KMS-11 (cell line): ENCODE data around the gene IL21R.

Source experiments
- H2AFZ ChIP-seq: fragments of 200-600 bp; sonication (generic); 2 replicates; pipeline ENCODE4 v1.6.1; 2016; ENCODE audit warnings: antibody characterized with exemption, mixed run types, low read depth
- H3K27ac ChIP-seq: fragments of 200-600 bp; sonication (generic); 2 replicates; pipeline ENCODE4 v1.6.1; 2016; ENCODE audit warnings: mild to moderate bottlenecking, mixed run types
- H3K27me3 ChIP-seq: fragments of 200-600 bp; sonication (generic); 2 replicates; pipeline ENCODE4 v1.6.1; 2017; ENCODE audit warnings: mild to moderate bottlenecking, low read depth, mixed run types, moderate library complexity; ENCODE audit not compliant: insufficient read depth
- H3K36me3 ChIP-seq: fragments of 200-600 bp; sonication (generic); 2 replicates; pipeline ENCODE4 v1.6.1; 2017; ENCODE audit warnings: mild to moderate bottlenecking, mixed run types; ENCODE audit not compliant: insufficient read depth
- H3K4me1 ChIP-seq: fragments of 200-600 bp; sonication (generic); 2 replicates; pipeline ENCODE4 v1.6.1; 2016; ENCODE audit warnings: mild to moderate bottlenecking, low read depth, mixed run types; ENCODE audit not compliant: poor library complexity, severe bottlenecking
- H3K4me2 ChIP-seq: fragments of 200-600 bp; sonication (generic); 2 replicates; pipeline ENCODE4 v1.7.0; 2016; ENCODE audit warnings: mild to moderate bottlenecking, mixed run types
- H3K4me3 ChIP-seq: fragments of 200-600 bp; sonication (generic); IDR thresholded peaks from 2 replicates; pipeline ENCODE4 v1.6.1; 2017; ENCODE audit warnings: low read depth, low read length, mixed read lengths; ENCODE audit not compliant: insufficient read depth
- H3K79me2 ChIP-seq: fragments of 200-600 bp; sonication (generic); 2 replicates; pipeline ENCODE4 v1.6.1; 2016; ENCODE audit warnings: low read depth, mixed run types; ENCODE audit not compliant: insufficient read depth
- H3K9ac ChIP-seq: fragments of 200-600 bp; sonication (generic); 2 replicates; pipeline ENCODE4 v1.6.1; 2016; ENCODE audit warnings: mild to moderate bottlenecking, mixed run types
- H4K20me1 ChIP-seq: fragments of 200-600 bp; sonication (generic); 2 replicates; pipeline ENCODE4 v1.6.1; 2016; ENCODE audit warnings: mild to moderate bottlenecking, mixed run types; ENCODE audit not compliant: insufficient read depth
- TF ChIP-seq, protein P1 (sequence below): fragments of 200-600 bp; sonication (generic); conservative IDR thresholded peaks from 2 replicates; pipeline ENCODE4 v1.6.1; 2017; ENCODE audit warnings: low read depth, mild to moderate bottlenecking, antibody characterized with exemption, low read length, moderate library complexity, mixed read lengths

The IL21R gene

DNA sequence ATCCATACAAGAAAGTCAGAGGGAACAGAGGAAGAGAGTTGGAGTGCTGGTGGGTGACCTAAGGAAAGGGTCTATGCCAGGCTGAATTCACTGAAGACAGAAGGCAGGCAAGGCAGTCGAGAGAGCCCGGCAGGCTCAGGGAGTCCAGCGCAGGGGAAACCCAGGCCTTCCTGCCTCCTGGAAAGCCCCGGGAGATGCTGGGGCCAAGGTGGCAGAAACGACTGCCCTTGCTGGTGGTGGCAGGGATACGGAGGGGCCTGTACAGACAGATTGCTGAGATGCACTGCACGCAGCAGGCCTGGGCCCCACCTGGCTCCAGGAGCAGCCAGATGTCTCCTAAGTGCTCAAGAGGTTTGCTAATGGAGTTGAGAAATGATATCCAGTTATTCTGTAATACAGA, 87.9 kb downstream of the IL21R start:
- H3K36me3 ChIP-seq: peaks cover 4% of the 10 kb centered on the region; the same call in 1 of the 2 replicates
- TF ChIP-seq, protein P1, sequence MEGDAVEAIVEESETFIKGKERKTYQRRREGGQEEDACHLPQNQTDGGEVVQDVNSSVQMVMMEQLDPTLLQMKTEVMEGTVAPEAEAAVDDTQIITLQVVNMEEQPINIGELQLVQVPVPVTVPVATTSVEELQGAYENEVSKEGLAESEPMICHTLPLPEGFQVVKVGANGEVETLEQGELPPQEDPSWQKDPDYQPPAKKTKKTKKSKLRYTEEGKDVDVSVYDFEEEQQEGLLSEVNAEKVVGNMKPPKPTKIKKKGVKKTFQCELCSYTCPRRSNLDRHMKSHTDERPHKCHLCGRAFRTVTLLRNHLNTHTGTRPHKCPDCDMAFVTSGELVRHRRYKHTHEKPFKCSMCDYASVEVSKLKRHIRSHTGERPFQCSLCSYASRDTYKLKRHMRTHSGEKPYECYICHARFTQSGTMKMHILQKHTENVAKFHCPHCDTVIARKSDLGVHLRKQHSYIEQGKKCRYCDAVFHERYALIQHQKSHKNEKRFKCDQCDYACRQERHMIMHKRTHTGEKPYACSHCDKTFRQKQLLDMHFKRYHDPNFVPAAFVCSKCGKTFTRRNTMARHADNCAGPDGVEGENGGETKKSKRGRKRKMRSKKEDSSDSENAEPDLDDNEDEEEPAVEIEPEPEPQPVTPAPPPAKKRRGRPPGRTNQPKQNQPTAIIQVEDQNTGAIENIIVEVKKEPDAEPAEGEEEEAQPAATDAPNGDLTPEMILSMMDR: no peak
- H3K27ac ChIP-seq: no peak overlapping the region
- H3K4me3 ChIP-seq: no peak overlapping the region
- H2AFZ ChIP-seq: no peak overlapping the region
- no peak overlapping the region for H3K4me2 ChIP-seq
- H3K27me3 ChIP-seq: no peaks in the 10 kb centered on the region
- no peaks in the 10 kb centered on the region for H3K79me2 ChIP-seq
- no peaks in the 10 kb centered on the region for H4K20me1 ChIP-seq
- no peaks in the 10 kb centered on the region for H3K4me1 ChIP-seq
- no peak overlapping the region for H3K9ac ChIP-seq

DNA sequence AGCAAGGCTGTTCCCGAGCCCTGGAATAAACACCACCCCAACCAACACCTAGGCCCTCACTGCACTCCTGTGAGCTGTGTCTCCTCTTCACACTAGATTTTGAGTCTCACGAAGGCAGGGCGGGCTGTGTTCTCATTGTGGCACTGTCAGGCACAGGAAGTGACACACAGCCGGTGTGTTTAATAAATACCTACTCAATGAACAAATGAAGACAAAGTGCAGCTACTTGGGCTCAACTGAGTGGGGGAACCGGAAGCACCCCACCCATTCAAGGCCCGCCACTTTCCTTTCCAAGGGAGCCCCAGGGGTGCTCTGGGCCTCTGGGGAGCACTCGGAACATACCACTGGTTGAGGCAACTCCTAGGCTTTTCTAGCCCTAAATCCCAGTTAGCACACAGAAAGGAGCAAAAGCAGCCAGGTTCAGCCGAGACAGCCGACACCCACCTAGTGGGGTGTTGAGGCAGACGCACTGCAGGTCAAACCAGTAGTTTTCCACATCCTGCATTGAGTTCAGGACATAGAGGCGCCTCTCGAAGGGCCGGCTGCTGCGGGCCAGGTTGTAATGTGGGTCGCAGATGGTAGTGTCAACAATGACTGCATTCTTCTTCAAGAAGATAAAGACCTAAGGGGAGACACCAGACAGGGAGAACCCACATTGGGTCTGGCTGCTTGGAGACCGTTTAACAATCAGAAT, 90.1 kb downstream of the IL21R start:
- H3K4me1 ChIP-seq: no peaks in the 10 kb centered on the region
- H2AFZ ChIP-seq: no peak overlapping the region
- no peaks in the 10 kb centered on the region for H3K79me2 ChIP-seq
- H3K4me2 ChIP-seq: no peak overlapping the region
- no peak overlapping the region for H3K9ac ChIP-seq
- H3K27me3 ChIP-seq: no peaks in the 10 kb centered on the region
- H3K4me3 ChIP-seq: no peak overlapping the region
- no peaks in the 10 kb centered on the region for H4K20me1 ChIP-seq
- H3K36me3 ChIP-seq: no peaks in the 10 kb centered on the region; the same call in 1 of the 2 replicates
- H3K27ac ChIP-seq: no peak overlapping the region
- TF ChIP-seq, protein P1: no peak

DNA sequence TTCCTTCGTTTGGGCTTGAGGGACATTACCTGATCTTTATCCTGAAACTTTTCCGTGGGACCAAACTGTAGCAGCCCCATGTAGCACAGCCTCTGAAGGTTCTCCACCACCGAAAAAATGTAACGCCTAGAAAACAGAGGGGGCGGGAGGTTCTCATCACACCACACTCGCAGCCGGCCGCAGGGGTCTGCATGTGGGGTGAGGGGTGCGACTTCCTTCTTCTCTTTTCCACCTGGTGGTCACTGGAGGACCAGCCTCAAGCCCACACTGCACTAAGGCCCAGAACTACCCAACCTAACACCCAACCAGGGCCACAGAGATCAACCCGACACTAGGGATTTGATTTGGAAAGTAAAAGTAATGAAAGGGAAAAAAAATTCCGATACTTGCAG, 90.6 kb downstream of the IL21R start:
- H3K9ac ChIP-seq: no peak overlapping the region
- no peaks in the 10 kb centered on the region for H3K4me1 ChIP-seq
- H3K79me2 ChIP-seq: no peaks in the 10 kb centered on the region
- H3K36me3 ChIP-seq: no peaks in the 10 kb centered on the region; the same call in 1 of the 2 replicates
- no peaks in the 10 kb centered on the region for H3K27me3 ChIP-seq
- TF ChIP-seq, protein P1: no peak
- no peak overlapping the region for H3K27ac ChIP-seq
- H3K4me2 ChIP-seq: no peak overlapping the region
- no peaks in the 10 kb centered on the region for H4K20me1 ChIP-seq
- no peak overlapping the region for H3K4me3 ChIP-seq
- H2AFZ ChIP-seq: no peak overlapping the region

DNA sequence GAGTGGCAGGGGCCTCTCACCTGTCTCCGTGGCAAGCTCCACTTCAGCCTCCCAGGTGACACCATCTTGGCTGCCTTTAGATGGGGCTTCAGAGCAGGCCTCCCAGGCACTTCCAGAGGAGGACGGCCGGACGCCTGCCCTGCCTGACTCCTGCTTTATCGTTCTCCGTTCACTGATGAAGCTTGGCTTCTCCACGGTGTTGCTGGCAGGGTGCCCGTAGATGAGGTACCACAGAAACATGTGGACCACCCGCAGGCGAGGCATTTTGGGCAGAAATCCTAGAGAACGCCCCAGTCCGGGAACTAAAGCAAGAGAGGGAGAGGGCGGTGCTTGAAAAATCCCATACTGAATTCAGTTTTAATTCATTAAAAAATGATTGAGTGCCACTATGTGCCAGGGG, 93.2 kb downstream of the IL21R start:
- Histone ChIP-seq H3K9ac (no peak overlapping the region), H3K4me2 (no peak overlapping the region), H4K20me1 (no peaks in the 10 kb centered on the region), H3K4me3 (no peak overlapping the region), H3K27ac (no peak overlapping the region), H3K36me3 (no peaks in the 10 kb centered on the region; the same call in 1 of the 2 replicates), H3K4me1 (no peaks in the 10 kb centered on the region), H3K79me2 (no peaks in the 10 kb centered on the region), H2AFZ (no peak overlapping the region), H3K27me3 (no peaks in the 10 kb centered on the region)
- TF ChIP-seq, protein P1: no peak
